ENCODE results near the gene PSMC3IP.

Gene PSMC3IP

DNA sequence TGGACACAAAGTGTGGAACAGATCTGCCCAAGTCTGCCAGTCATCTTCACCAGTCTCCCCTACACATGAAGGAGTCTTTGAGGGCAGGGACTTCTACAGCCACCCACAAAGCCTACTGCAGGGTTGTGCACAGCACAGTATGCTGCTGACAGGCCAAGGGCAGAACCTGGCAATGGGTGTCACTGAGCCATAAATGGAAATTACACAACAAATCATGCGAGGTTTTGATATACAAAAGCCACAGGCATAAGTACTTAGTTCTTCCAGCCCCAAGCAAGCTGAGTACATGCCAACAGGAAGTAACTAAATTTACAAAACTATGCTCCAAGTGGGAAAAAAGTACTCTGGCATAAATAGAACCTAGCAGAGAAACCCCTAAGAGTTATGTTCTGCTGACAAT, 7.8 kb upstream of the PSMC3IP start:
- no peak for DNase-seq (ENCODE audit: low read depth)

DNA sequence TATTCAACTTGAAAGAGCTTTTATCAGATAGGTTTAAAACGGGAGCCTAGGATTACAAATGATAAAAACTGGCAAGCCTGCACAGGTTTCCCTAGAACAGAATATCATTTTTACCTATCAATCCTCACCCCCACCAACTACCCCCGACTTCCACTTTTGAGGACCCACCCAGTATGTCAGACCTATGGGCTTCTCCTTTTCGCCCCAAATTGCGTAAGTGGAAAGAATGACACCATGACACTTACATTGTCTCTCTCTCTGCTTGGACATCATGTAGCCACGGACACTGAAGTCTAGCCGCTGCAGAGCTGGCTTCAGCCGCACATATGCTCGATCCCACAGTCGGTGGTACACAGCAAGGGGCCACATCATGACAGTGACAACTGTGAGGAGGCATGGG, 7.4 kb upstream of the PSMC3IP start:
- DNase-seq (ENCODE audit: low read depth) = no peak

DNA sequence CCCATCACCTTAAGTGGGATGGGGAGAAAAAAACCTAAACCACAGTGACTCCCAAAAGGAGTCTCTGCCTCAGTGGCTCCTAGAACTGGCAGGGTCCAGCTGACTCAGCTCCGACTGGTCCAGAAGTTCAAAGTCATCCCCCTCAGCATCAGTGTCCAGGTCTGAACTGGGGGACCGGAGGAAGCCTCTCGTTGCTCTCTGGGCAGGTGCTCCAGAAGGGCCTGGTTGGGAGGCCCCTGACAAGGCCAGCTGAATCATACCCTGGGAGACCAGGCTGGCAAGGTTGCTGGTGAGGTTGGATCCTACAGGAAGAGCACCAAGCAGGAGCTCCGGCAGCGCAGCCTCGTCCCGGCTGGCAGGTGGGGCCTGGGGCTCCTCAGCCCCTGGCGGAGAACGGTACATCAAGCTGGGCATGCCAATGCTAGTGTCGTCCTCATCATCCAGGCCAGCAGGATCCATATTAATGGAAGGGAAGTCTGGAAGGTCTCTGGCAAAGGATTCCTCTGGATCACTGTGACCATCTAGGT, 4.3 kb upstream of the PSMC3IP start:
- no peak for DNase-seq (ENCODE audit: low read depth)

DNA sequence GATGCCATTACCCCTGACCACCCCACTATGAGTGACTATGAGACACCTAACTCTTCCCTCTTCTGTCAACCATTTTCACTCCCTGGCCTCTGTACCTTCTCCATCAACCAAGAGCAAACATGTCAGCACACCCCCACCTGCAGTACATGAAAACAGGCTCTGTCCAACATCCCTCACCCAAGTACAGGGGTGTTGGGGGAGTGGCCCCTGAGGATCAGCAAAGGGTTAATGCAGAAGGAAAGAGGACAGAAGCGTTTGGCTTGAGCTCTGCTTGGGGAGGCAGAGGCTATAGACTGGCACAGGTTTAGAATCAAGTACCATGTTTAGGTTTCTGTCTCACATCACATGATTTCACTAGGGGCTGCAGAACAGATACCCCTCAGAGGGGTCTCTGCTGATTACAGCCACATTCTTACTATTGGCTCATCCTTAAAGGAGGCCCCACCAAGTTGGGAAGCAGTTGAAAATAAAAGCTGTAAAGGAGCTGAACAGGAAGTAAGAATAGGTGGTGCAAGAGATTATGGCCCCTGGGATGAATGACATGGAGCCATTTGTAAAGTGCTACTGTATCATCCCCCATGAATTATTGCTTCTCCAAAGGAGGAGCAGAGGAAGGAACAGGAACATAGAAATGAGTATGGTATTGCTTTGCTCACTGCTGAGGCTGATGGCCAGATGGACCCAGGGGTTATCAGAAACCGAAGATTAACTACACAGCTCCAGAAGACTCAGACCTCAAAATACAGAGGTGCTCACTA, 2.4 kb upstream of the PSMC3IP start:
- DNase-seq (ENCODE audit: low read depth) = no peak

DNA sequence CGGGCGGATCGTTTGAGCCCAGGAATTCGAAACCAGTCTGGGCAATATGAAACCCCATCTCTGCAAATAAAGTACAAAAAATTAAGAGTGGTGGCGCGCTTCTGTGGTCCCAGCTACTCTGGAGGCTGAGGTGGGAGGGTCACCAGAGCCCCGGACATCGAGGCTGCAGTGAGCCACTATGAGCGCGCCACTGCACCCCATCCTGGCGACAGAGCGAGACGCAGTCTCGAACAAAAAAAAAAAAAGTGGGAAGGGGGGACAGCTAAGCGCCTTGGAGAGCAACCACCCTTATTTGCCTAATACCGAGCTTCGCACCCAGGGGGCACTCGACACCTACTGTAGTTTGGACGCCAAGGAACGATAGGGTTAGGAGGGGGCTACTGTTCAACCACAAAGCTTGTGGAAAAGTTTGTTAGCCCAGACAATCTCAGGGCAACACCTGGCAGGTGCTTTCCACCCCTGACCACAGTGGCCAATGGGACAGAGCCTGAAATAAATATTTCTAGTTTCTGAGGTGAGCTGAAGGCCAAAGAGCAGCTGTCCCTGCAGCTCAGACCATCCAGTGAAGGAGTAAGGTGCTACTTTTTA, 847 bp upstream of the PSMC3IP start:
- DNase-seq (ENCODE audit: low read depth) = peak; percentile 65

DNA sequence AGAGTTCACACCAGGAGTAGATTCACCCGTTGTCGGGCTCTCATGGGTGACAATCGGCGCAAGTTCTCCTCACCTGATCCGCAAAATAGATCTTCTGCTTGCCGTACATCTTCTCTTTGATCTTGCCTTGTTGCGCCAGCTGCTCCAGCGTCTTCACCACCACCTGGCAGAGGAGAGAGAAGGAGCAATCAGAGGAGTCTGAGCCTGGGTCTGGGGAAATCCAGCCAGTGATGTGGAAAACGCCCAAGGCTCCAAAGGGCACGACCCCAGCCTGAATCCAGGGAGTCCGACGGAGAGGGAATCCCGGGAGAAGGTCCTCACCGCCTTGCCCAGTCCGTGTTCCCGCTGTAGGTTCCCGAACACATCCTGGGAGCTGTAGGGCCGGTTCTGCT, 393 bp downstream of the PSMC3IP start:
- no peak for DNase-seq (ENCODE audit: low read depth)

DNA sequence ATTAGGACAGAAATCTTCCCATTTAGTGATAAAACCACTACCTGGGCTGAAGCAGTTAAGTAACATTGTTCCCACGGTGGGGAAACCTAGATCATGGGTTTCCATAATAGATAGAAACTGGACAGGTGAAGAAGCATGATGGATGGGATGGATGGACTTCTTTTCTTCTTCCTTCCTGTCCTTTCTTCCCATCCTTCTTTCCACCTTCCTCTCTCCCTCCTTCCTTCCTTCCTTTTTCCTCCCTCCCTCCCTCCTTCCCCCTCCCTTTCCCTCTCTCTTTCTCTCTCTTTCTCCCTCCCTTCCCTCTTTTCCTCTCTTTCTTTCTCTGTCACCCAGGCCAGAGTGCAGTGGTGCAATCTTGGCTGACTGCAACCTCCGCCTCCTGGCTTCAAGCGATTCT, 3.1 kb downstream of the PSMC3IP start:
- no peak for DNase-seq (ENCODE audit: low read depth)

DNA sequence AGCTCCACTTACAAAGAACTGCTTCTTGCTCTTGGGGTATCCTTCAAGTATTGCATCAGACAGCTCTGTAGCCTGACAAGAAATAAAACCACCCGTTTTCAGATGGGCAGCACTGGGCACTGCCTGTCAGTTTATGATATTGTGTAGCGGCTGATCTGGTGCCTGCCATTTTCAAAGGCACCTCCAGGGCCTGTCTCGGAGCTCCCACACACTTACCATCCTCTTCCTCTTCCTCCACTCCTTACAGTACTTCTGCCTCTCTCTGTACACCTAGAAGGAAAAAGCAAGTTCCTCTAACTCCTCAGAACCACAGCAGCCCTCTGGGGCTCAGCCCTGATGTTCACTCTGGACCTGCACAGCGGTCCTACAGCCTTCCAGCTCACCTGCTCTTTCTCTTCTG, 4.4 kb downstream of the PSMC3IP start:
- DNase-seq (ENCODE audit: low read depth) = no peak

DNA sequence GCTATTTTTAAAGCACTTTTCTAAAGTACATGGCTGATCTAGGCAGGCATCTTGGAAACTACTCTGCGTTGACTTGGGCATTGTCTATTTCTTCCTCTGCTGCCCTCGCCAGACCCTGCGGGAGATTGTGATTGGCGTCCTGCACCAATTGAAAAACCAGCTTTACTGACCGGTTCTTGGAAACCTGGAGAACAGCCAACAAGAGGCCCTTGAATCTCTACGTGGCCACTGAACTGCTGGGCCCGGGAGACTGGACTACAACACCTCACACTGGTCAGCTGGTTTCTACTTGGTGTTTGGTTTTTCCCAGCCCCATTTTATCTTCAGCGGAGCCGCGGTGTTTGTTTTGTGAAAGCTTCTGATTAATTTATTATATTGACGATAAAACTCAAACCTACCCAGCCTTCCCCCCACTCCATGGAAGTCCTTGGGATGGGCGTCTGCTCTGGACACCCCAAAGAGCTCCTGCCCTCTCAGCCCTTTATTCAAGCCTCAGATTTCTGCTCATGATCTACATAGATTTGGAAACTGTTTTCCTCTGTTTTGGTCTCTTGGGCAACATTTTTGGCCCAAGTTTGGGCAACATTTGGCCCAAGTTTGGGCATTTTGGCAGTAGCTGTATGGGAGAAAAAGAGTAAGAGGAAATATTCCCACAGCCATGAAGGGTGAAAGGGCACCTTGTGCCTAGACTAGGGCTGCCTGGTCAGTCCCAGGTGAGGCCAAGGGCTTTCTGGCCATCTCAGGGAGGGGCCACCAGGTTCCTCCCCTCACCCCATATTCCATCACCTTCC, 5.9 kb downstream of the PSMC3IP start:
- no peak for DNase-seq (ENCODE audit: low read depth)

DNA sequence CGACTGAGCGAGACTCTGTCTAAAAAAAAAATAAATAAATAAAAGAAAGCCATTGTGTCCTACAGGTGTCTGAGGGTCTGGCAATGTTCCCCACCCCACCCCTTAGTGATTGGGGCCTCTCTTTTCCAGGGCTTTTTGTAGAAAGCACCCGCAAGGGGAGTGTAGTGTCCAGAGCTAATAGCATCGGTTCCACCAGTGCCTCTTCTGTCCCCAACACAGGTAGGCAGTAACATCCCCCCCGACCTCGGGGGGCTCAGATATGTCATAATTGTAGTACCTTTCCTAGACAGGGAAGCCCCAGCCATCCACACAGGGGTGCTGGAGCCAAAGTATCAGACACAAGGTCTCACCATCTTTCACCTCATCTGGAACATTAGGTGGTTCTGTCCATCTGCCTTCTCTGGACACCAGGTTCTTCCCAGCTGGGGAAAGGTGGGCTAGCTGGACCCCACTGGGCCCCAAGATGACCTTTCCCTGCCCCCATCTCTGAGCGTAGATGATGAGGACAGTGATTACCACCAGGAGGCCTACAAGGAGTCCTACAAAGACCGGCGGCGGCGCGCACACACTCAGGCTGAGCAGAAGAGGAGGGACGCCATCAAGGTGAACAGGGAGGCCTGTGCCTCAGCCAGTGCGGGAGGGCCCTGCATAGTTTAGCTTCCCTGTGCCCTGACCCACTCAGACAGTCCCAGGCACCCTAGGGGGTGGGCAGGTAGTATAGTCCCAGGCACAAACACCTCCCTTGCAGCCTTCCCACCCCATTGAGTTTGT, 9.0 kb downstream of the PSMC3IP start:
- DNase-seq (ENCODE audit: low read depth) = no peak

DNA sequence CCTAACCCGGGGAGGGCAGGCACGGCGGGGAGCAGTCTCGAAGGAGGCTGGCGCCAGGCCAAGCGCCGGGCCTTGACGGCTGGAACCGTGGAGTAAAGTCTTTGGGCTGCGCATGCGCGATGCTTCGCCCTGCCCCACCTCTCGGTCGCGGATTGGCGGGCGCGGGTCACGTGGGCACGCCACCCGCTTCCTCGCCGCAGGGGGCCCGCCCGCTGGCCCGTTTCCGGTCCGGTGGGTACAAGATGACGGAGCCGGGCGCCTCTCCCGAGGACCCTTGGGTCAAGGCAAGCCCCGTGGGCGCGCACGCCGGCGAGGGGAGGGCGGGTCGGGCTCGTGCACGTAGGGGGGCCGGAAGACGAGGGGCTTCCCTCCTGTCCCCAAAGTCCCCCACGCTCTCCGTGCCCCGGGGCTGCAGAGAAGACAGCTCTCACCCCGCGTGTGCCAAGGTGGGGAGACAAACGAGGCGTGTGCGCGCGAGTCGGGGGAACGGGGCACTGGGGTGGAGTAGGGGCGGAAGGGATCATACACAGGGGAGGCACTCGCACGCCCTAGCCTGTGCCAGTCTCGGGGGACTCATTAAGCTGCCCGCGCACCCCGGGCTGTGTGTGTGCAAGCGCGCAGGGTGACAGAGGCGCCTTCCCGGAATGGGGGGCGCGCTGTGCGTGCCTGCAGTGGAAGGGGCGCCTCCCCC, 10.5 kb downstream of the PSMC3IP start, which contains the start of gene MLX:
Gene MLX, plus strand, starts transcription at position 218 of the 691 bp plus-strand sequence. Its CDS starts 25 bp downstream, at position 243.
- DNase-seq (ENCODE audit: low read depth) = peak; percentile 93

DNA sequence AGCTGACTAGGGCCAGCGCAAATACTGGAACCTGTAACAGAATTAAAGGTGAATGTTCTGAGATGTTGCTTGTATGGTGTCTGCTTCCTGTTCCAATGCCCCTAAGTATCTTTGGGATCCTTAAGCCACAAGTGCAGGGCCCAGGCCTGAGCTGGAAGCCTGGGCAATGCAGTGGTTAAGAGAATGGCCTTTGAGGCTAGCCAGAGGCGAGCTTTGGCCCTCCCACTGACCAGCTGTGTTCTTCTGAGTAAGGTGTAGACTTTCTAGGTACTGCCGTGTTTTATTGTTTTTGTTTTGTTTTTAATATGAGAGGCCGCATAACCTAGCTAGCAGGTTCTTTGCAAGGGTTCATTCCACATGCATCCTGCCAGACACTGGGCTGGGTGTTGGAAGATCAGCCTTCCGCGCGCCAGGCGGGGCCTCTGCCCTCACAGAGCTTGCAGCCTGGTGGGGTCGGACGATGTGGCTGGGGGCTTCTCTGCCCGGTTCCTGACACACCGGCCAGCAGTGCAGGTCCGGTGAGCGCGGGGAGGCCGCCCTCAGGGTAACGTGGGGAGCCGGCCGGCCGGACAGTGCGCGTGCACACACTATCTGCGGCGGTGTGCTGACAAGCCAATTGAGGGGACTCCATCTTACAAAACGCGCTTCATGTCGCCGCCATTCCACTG, 11.2 kb downstream of the PSMC3IP start:
- DNase-seq (ENCODE audit: low read depth) = no peak

DNA sequence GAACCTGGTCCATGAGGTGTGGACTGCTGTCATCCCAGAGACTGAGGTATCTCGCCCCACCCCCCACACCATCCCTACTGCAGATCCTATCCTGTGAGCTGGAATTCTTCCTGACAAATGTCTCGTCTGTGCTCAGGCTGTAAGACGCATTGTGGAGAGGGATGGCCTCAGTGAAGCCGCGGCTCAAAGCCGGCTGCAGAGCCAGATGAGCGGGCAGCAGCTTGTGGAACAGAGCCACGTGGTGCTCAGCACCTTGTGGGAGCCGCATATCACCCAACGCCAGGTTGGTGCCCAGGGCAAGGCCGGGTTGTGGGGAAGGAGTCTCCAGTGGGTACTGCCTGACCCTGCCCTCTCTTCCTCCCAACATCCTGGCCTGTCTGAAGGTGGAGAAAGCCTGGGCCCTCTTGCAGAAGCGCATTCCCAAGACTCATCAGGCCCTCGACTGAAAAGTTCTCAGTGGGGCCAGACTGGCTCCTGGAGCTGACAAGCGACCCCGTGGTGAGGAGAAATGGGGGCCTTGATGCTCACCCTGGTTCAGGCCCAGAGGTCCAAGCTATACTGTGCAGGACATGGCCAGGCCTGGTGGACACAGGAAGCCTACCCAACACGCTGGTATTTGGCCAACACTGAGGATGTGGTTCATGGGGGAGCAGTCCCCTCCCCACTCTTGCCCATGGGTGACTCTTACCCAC, 11.9 kb downstream of the PSMC3IP start:
- DNase-seq (ENCODE audit: low read depth) = no peak

DNA sequence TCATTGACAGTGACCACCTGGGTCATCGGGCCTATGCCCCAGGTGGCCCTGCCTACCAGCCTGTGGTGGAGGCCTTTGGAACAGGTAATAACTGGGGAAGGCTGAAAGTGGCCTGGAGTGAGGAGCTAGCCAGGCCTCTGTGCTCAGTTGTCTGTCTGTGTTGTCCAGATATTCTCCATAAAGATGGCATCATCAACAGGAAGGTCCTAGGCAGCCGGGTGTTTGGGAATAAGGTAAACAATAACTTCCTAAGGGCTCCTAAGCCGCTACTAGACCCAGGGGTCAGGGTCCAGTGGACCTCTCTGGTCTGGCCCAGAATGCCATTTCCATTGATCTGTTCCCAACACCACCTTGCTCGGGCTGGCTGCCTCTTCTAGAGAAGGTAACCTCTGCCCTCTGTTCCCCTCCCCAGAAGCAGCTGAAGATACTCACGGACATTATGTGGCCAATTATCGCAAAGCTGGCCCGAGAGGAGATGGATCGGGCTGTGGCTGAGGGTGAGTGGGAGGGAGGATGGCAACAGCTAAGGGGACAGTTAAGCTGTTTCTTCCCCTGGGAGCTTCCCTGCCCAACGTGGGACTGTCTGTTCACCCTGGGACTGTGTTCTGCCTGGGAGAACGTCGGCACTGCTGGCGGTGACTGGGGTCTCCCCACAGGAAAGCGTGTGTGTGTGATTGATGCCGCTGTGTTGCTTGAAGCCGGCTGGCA, 12.6 kb downstream of the PSMC3IP start:
- DNase-seq (ENCODE audit: low read depth) = no peak

DNA sequence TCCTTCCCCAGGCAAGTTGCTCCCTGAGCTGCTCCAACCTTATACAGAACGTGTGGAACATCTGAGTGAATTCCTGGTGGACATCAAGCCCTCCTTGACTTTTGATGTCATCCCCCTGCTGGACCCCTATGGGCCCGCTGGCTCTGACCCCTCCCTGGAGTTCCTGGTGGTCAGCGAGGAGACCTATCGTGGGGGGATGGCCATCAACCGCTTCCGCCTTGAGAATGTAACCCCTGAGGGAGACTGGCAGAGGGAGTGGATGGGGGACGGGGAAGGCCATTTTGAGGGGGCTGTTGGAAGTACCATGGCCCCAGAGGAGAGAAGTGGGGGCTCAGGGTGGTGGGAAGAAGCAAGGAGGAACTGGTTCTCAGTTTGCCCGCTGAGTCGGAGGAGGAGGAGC, 13.6 kb downstream of the PSMC3IP start:
- DNase-seq (ENCODE audit: low read depth) = no peak

DNA sequence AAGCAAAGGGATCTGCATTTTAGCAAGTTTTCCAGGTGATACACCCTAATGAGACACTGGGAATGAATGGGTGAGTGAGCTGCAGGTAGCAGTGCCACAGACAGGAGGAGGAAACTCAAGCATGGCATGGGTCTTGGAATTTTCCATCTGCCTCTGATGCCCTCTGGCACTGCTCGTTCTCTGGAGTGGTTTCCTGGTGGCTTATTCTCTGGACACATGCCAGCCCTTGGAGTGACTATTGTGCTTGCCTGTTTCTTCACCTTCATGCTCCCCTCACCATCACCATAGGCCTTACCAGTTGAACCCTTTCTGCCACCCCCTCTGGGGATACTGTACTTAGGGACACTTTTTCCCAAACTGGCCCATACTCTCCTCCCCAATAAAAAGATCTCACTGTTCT, 14.0 kb downstream of the PSMC3IP start:
- no peak for DNase-seq (ENCODE audit: low read depth)

DNA sequence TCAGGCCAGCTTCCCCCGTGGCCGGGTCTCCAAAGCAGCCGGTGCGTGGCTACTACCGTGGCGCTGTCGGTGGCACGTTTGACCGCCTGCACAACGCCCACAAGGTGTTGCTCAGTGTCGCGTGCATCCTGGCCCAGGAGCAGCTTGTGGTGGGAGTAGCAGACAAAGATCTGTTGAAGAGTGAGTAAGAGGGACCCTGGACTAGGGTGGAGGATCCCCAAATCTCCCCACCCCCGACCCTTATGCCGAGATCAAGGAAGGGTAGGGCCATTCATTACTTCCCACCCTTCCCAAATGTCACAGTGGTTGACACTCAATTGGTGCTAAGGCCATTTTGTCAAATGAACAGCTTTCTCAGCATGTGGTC, 14.4 kb downstream of the PSMC3IP start:
- DNase-seq (ENCODE audit: low read depth) = no peak

DNA sequence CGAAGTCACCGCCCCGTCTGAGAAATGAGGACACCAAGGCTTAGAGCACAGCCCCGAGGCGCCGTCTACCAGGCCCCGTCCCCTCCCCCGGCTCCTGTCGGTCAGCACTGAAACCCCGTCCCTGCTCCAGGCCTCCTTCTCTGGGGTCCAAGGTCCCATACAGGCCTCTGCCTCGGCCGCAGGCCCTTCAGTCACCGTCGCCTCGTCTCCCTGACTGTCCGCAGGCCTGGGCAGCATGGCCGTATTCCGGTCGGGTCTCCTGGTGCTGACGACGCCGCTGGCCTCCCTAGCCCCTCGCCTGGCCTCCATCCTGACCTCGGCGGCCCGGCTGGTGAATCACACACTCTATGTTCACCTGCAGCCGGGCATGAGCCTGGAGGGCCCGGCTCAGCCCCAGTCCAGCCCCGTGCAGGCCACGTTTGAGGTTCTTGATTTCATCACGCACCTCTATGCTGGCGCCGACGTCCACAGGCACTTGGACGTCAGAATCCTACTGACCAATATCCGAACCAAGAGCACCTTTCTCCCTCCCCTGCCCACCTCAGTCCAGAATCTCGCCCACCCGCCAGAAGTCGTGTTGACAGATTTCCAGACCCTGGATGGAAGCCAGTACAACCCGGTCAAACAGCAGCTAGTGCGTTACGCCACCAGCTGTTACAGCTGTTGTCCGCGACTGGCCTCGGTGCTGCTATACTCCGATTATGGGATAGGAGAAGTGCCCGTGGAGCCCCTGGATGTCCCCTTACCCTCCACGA, 15.0 kb downstream of the PSMC3IP start:
- DNase-seq (ENCODE audit: low read depth) = no peak

DNA sequence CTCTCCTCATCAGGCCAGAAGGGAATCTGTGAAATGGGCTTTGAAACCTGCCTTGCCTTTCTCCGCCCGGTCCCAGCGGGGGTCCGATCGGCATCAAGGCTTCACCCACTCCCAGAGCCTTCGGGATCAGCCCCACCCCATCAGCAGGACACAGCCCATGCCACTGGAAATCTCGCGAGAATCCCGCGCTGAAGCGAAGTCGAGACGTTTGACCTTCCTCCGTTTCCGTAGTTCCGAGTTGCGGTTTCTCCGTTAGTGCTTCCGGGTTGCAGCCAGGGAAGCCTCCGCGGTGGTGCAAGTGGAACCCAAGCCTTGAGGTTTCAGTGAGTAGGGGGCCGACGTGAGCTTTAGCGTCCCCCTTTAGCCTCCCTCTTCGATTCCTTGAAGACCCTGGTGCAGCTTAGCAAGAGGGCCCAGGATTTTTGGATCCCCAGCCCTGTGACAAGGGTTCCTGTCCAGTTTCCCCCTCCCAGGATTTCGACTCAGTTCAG, 15.6 kb downstream of the PSMC3IP start, which contains the start of gene COASY:
Gene COASY, plus strand, starts transcription at position 252 of the 491 bp plus-strand sequence. CDS start 475 bp downstream, outside the sequence.
- peak; percentile 89 for DNase-seq (ENCODE audit: low read depth)

All from activated T-cell treated with anti-CD3 and anti-CD28 coated beads for 48 hours (primary cell).